SIG-M5 (cell line): ENCODE measurements around the gene NRXN3.

Experiments used
- DNase-seq: peaks from one replicate; lab custom pipeline; 2025; lab: John Stamatoyannopoulos, UW

The NRXN3 gene

DNA sequence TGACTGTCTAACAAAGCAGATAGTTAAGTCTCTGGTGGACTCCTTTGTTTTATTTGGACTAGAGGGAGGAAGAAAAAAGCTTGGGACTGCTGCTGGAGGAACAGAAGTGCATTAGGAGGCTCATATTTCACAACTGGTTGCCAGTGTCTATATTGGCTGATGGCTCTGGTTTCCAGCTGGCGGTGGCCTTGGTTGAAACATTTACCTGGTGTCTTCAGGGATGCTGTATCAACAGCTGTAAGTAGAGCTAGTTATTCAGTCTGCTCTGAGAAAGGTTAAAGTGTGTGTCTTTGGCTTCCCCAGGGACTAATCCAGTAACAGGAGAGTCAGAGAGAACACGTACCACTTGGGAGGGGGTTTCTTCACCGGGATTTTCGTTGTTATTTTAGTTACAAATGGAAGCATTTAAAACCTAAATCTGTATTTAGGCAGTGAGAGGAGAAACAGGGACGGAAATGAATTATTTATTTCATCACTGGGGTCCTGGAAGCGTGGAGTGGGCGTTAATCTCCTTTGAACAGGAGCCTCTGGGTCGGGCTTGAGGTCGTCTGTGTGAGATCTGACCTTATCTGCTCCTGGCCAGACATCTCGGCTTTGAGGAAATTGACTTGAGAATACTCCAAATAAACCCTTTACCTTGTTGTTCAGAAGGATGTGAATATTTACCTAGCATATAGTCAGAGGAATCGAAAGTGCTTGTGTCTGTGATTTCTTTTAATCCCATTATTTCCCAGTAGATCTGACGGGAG lies 149.9 kb downstream of the NRXN3 start:
- no peak for DNase-seq

DNA sequence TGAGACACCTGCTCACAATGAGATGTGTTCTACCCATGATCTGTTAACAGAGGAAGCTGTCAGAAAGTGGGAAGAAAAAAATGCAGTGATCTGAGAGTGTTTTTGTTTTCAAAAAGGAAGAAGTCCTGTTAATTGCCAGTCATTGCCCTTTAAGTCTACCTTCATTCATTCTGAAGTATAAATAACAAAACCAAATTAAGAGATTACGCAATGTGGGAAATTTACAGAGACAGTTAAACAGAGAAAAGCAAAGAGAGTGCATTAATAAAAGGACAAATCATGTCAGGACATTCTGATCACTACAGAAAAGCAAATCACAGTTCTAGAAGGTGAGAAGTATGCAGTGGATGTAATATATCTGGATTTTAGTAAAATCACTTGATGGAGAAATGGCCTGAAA lies 154.2 kb downstream of the NRXN3 start:
- no peak for DNase-seq

DNA sequence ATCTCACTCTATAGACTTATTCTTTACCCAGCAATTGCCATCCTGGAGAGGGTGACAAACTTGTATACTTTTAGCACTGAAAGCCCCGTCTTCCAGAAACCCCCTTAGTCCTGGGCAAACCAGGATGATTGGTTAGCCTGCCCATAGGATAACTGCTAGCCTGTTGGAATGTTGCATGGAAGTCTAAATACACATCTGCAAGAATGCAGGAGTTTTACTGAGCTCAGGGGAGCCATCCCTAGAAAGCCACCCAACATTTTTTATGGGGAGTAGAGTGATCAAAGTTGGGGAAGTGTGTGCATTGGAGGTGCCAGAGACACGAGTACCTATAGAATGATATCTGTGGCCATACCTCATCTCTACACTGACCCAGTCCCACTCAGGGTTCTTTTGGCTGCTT lies 155.7 kb downstream of the NRXN3 start:
- no peak for DNase-seq

DNA sequence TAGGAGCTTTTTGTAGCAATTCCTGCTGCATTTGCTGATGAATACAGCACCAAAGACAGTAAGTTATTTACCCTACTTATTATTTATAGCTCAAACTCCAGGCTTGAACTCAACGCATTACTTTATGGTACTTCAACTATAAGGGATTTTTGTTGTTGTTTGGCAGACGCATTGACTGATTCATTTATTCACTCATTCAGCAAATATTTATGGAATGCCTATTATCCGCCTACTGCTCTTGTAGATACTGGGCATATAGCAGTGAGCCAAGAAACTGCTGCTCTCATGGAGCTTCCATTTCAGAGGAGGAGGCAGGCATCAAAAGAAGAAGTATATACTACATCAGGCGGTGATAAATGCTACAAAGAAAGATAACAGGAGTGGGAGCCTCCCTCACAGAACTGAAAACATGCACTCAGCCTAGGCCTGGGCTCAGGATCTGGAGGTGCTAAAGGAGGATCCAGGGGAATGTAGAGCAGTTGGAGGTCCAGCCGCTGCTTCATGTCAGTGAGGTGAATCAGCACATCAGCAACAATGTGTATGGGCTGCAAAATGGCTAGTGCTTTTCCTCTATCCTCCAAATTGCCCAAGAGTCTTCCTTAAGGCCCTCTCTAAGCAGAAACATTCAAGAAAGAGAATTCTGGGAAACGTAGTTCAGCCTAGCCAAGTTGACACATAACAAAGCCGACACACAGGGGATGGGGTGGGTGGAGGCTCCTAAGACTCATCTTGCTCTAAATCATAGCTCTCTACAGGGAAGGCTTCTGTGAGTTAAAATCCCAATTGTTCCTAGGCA lies 157.5 kb downstream of the NRXN3 start:
- no peak for DNase-seq

DNA sequence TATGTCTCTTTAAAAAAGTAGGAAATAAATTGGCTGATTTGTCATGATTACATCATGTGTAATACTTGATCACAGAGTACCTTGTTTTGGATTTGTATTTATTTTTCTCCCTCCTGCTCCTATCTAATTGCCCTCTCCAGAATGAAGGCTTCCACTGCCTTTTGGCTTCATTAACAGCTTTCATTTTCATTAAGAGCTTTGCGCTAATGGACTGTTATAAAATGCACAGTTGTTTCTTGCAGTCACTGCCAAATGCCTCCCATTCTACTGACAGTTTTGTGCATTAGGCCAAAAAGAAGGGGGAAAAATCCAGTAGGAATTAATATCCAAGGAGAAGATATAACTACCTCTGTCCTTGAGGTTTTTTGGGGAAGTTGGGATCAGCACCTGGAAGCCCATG lies 159.2 kb downstream of the NRXN3 start:
- no peak for DNase-seq

DNA sequence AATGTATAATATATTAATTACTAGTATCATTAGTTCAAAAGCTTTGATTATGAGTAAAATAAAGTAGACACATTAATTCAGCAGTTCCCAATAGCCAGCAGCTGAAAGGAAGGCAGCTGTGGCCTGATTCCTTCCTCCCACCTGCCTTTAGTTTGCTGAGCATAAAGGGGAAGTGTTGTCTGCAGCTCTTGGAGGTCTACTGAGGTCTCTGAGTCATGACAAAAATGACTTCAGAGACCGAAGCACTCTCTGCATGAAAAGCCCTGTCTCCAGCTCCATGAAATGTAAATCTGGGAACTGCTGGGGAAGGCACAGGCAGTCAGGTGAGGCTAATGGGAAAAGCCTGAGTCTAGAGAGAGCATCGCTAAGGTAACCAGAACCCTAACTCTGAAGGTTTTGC lies 165.4 kb downstream of the NRXN3 start:
- no peak for DNase-seq

DNA sequence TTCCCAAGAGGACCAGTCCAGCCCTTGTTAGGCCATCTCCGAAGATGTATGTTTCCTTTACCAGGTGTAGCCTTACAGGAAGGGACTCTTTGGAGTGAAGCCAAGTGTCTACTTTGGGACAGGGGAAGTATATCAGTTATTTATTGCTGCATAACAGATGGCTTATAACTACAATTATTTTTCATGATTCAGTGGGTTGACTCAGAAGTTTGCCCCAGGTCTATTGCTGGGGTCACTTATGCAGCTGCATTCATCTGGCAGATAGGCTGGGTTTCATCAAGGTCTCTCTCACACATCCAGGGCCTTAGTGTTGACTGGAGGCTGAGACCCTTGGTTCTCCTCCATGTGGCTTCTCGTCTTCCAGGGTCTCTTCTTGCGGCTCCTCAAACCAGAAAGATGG lies 170.1 kb downstream of the NRXN3 start:
- no peak for DNase-seq

DNA sequence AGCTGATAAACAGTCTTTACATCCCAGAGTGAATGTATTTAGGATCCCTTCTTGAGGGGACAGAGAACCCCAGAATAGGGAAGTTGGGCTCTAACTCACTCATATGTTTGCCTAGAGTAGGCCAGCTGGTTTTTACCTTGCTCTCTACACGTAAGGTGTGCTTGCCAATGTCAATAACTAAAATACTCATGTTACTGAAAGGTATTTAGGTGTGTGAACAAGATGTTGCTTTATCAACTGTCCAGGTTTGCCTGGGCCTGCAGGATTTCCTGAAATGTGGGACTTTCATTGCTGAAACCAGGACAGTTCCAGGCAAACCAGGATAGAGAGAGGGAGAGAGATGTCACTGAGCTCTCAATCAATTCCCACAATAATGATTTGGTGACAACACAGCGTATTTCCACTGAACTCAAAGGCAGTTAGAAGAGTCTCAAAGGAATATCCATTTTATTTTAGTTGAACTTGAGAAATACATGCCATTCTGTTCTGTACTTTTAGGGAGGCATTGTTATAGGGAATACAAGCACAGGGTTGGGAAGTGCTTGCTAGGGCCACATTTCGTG lies 171.7 kb downstream of the NRXN3 start:
- DNase-seq = no peak

DNA sequence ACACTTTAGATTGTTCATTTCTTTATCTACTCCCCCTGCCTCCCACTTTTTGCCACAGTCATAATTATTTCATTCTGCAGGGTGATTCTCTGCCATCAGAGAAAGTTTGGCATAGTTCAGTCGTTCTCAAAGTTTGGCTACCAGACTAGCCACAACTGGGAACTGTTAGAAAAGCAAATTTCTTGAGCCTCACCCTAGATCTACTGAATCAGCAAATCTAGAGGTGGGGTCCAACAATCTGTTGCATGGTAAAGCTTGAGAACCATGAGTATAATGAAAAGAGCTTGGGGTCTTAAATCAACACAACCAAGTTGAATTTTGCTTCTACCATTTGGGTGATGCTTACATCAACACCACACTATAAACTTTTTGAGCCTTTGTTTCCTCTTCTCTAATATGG lies 172.7 kb downstream of the NRXN3 start:
- no peak for DNase-seq

DNA sequence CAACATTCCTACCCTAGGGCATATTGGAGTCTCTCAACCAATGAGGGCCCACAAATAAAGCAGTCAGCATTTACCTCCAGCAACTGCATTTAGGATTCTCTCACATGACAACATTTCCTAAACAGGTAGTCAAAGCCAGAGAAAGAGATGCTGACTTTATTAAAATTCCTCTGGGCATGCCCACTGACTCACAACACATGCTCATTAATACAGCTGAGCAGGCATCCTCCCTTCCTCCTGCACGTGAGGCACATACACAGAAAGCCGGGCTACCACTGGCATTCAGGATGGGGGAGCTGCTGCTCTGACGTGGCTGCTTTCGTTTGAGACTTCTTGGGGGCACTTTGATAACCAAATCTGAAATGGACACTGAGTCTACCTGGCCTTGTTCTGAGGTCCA lies 174.1 kb downstream of the NRXN3 start:
- no peak for DNase-seq

DNA sequence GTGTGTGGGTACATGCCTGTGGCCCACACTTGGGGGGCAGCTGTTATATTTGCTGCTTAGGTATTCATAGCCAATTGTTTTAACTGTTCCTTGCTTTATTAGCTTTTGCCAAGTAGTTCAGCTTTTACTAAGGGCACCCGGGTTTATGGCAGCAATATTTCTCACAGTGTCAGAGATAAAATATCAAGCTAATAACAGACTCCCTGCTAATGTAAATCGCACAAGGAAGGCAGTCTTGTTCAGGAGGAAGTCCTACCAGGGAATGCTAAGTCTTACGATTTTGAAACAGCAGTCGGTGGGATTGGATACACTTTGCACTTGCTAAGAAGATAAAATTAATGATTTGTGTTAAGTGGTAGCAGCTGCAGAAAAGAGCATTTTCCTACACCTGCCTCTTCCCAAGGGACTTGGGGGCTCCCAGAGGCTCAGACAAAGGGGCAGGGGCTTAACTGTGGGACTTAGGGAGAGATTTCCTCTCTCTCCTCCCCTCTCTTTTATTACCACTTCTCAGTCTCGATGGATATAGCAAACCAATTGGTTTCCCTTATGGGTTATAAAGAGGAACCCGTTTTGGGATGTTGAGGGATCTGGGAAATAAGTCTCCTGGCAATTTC lies 175.1 kb downstream of the NRXN3 start:
- DNase-seq = no peak

DNA sequence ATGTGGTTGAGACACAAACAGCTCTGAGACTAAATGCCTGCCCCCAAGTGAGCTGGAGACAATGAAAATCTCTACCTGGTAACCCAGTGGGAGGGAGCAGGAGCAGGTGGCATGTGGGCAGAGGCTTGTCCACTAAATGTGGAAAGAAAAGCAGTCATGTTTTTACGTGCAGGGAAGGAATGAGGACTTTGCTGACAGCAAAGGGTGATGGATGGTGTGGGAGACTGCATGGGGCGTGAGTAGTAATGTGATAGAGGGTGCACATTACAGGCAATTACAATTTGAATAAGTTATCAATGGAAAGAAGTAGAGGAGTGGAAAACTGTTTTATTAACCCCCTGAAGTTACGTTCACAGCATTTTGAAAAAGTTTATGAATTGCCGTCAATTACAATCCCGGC lies 176.6 kb downstream of the NRXN3 start:
- DNase-seq = no peak

DNA sequence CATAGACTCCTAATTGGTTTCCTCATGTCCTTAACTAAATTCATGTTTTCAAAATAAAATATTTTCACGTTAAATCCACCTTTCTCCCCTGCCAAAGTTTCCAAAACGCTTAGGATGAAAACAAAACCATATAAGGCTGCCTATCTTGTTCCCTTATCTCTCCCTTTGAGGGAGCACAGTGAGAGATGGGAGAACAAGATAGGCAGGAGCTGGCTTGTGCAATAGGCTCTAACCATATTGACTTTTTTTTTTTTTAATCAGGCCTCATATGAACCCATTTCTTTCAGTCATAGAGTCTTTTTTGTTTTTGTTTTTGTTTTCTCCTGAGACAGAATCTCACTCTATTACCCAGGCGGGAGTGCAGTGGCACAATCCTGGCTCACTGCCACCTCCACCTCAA lies 184.9 kb downstream of the NRXN3 start:
- no peak for DNase-seq

DNA sequence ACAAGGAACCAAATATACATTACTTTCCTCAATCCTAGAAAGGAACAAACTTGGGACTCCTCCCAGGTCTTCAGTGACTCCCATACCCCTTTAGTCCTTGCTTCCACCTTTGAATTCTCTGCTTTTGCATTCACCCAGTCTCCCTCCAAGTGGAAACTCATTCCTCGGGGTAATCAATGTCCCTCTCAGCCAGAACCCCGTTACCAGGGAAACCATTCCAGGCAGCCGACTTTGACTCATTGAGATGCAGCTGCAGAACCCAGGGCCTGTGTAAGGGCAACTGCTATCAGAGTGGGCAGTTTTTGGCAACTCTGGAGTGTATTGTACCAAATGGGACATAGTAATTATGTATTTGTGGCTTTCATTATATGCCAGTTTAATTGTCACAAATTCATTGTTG lies 186.2 kb downstream of the NRXN3 start:
- no peak for DNase-seq

DNA sequence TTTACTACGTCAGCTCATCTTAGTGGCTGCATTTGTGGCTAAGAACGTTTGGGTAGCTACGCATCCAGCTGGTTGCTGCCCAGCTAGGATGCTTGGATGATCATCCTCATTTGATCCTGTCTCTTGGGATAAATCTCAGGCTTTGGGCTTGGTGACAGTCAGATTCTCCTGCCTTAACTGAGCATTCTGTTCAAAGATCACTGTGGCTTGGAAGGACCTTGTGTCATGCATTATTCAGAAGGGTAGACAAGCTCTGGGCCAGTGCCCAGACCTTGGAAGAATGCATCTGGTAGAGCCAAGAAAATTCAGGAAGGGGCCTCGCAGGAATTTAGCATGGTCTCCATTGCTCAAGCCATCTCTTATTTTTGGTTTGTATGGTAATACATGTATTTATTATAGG lies 188.4 kb downstream of the NRXN3 start:
- DNase-seq = no peak

DNA sequence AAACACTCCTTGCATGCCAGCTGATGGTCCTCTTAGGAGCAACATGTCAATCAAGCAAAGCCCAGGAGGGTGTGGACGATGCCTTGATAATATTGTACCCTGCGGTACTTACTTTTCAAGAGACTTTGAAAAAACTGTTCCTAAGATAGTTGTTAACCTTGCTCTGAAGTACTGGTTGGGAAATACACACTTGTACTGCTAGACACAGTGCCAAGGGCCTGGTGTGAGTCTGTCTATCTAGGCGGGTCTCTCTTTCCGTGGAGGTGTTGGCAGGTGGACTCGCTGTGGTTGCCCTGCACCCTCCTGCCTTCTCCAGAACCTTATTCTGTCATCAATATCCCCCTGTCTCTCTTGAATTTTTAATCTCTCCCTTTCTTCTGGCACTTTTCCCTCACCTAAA lies 189.4 kb downstream of the NRXN3 start:
- no peak for DNase-seq

DNA sequence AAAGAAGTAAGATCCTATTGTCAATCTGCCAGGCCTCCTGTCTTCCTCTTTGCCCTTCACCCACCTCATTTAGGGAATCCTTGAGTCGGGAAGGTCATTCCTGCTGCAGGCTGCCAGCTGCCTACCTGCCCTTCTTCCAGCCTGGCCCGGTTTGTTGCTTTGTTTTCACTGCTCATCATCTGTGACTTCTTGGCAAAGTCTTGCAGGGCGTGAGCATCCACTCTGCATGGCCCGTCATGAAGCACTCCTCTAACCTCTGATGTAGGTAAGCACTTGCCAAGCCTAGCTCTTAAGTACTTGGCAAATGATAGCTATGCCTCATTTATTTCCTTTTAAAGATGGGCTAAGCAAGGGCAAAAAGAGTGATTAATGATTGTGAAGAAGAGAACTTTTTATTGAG lies 192.8 kb downstream of the NRXN3 start:
- no peak for DNase-seq

DNA sequence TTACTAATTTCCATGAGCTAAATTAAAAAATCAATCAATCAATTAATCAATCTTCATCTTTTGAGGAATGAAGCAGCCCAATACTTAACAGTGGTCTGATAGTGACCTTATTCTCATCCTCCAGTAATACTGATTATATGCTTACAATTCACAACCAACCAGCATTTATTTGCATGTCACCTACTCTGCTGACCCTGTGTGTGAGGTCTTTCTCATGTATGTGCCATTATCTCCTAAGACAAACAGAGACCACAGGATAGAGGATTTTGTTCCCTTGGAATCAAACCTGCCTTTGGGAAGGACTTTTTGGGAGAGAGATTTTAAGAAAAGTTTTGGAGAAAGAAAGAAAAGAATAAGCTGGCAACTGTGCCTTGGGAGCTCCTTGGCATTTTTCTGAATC lies 197.2 kb downstream of the NRXN3 start:
- DNase-seq = no peak

DNA sequence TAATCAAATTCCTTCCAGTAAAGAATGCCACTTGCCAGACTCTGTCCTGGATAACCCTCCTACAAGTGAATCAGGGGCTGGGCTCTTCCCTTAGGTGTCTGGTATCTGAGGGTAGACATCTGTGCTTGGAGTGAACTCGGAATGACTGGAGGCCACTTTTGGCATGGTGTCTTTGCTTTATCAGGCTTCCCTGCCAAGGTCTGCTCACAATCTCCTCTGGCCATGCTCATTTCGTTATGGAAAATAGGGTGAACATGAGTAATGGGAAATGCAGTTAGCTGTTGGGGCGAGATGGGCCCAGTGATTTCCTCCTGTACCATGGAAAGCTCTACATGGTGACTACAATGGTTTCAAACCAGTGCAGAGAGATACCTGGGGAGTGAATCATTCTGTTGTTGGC lies 212.9 kb downstream of the NRXN3 start:
- no peak for DNase-seq

DNA sequence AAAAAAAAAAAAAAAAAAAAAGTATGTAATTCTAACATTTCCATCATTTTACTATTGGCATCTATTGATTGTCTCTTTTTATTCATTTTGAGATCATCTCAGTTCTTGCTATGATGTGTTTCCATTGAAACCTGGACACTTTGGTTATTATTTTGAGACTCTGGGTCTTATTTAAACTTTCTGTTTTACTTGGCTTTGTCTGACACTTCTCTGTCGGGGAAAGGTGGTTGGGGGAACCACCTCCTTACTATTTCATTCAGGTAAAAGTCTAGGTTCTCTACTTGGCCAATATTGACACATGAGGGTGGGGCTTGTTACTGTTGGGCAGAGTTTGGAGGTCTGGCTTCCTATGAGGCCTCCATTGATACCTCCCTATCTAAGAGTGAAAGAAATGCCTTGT lies 228.0 kb downstream of the NRXN3 start:
- DNase-seq = no peak

DNA sequence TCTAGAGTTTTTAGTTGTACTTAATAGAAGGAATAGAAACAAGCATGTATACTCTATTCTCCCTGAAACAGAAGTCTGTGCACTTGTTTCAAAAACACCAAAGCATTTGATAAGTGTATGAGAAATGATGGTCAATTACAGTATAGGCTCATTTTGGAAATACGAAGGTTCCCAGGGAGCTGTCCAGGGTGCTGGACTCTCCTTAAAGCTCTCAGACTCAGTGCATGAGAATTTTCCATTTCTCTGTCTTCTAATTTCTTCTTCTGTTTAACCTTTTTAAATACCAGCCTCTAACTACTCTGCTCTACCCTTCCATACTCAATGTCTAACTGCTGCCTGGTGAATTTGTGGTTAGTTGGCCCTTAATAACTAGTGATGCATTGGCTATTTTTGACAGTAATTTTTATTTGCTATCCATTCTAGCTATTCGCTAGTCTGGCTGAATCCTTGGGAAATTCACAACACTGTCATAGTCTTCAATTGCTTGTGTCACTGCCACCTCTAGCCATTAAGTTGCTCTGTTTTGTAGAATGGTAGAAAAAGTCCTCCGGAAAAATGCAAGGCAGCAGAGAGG lies 229.2 kb downstream of the NRXN3 start:
- DNase-seq = no peak

DNA sequence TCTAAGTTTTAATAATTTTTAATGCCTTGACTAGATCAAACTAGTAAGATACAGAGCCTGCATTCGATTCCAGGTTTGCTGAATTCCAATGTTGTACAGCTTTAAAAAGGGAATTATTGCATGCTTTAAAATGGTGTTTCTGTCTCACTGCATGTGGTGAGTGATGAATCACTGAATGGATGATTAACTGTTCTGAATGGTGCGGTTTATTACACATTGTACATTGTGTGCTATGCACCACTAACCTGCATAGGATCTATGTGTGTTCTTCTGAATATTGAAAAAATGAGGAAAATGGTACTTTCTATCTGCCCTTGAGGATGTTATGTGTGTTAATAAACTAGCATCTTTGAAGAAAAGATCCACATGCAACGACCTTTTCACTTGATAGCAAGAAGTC lies 231.7 kb downstream of the NRXN3 start:
- no peak for DNase-seq
